Neural progenitor cell (in vitro differentiated cells): ENCODE results near the gene RAD51B.

Source experiments
- CTCF ChIP-seq: fragments of 200-600 bp; sonication (generic); IDR thresholded peaks from 2 replicates; pipeline ENCODE4 v1.5.1; 2017; ENCODE audit warnings: antibody characterized with exemption, mild to moderate bottlenecking
- EZH2 ChIP-seq: fragments of 200-600 bp; sonication (generic); IDR thresholded peaks from 2 replicates; pipeline ENCODE4 v1.6.1; 2017; ENCODE audit warnings: antibody characterized with exemption, mild to moderate bottlenecking, moderate library complexity
- EZH2phosphoT487 ChIP-seq: fragments of 200-600 bp; sonication (generic); IDR thresholded peaks from 2 replicates; pipeline ENCODE4 v1.6.1; 2017; ENCODE audit warnings: antibody characterized with exemption

GRCh38 chr14:68270342-68270741 is 450.8 kb downstream of the RAD51B start:
- TF ChIP-seq CTCF (no peak), EZH2 (no peak), EZH2phosphoT487 (no peak)
